GM12878 (cell line): ENCODE results near the gene SELENOH. TPM values are rescaled to one million over a fixed set of nuclear protein-coding genes. Genes with fewer than 3 reads are reported as not detected.

Experiments used
- ASH2L ChIP-seq: fragments of 300-600, 200-600 bp; sonication (generic); IDR thresholded peaks from 2 replicates; pipeline ENCODE4 v1.6.1; 2017; ENCODE audit warnings: low read depth, mild to moderate bottlenecking, borderline replicate concordance
- CBX3 ChIP-seq: fragments of 200-600 bp; sonication (generic); IDR thresholded peaks from 2 replicates; pipeline ENCODE4 v1.6.1; 2016; ENCODE audit warnings: low read depth, borderline replicate concordance
- E4F1 ChIP-seq: fragments of 450-650 bp; IDR thresholded peaks from 2 replicates; pipeline ENCODE4 v1.6.1; 2018; ENCODE audit warnings: borderline replicate concordance, mild to moderate bottlenecking; ENCODE audit not compliant: partially characterized antibody
- ESRRA ChIP-seq: IDR thresholded peaks from 2 replicates; pipeline ENCODE4 v1.6.1; 2012; ENCODE audit warnings: mild to moderate bottlenecking, low read length, improper control_type of control experiment
- HCFC1 ChIP-seq: fragments of 150-350 bp; IDR thresholded peaks from 2 replicates; pipeline ENCODE4 v1.6.1; 2014; ENCODE audit warnings: low read length
- MAX ChIP-seq: IDR thresholded peaks from 2 replicates; pipeline ENCODE4 v1.6.1; 2012; ENCODE audit warnings: low read depth, low read length, improper control_type of control experiment
- MYB ChIP-seq: fragments of 150-350 bp; IDR thresholded peaks from 2 replicates; pipeline ENCODE4 v1.6.1; 2014; ENCODE audit warnings: mild to moderate bottlenecking, low read depth, low read length, borderline replicate concordance
- NRF1 ChIP-seq: conservative IDR thresholded peaks from 2 replicates; pipeline ENCODE4 v1.6.1; 2011; ENCODE audit warnings: mild to moderate bottlenecking, low read depth, low read length, improper control_type of control experiment
- PAX5 ChIP-seq: IDR thresholded peaks from 2 replicates; pipeline ENCODE4 v1.6.1; 2011; ENCODE audit warnings: low read depth, low read length, borderline replicate concordance
- POU2F2 ChIP-seq: IDR thresholded peaks from 3 replicates; pipeline ENCODE4 v1.6.1; 2011; ENCODE audit warnings: low read depth, mild to moderate bottlenecking, low read length, borderline replicate concordance
- RBBP5 ChIP-seq: fragments of 200-600 bp; sonication (generic); conservative IDR thresholded peaks from 2 replicates; pipeline ENCODE4 v1.6.1; 2016
- SPI1 ChIP-seq: IDR thresholded peaks from 2 replicates; pipeline ENCODE4 v1.6.1; 2011; ENCODE audit warnings: low read depth, mild to moderate bottlenecking, low read length, moderate library complexity, borderline replicate concordance; ENCODE audit not compliant: insufficient read depth
- YBX1 ChIP-seq: fragments of 450-650 bp; IDR thresholded peaks from 2 replicates; pipeline ENCODE4 v1.6.1; 2016; ENCODE audit warnings: antibody characterized with exemption
- ZBTB11 ChIP-seq: fragments of 450-650 bp; formaldehyde crosslinking; IDR thresholded peaks from 2 replicates; pipeline ENCODE4 v1.5.0; 2022; ENCODE audit warnings: mild to moderate bottlenecking, missing genetic modification characterization
- ZBTB4 ChIP-seq: fragments of 450-650 bp; formaldehyde crosslinking; IDR thresholded peaks from 2 replicates; pipeline ENCODE4 v1.4.0; 2022; ENCODE audit warnings: mild to moderate bottlenecking, moderate library complexity
- ZNF24 ChIP-seq: fragments of 450-650 bp; IDR thresholded peaks from 2 replicates; pipeline ENCODE4 v1.6.1; 2017; ENCODE audit warnings: antibody characterized with exemption, mild to moderate bottlenecking
- polyA plus RNA-seq, 11 experiments: library from polyadenylated mRNA; depleted of rRNA in 4 of 11; unstranded in 6 of 11; stranded (reverse) in 5 of 11; fragments of >200 nt; fragmentation: Nextera tagmentation in 4 of 11; fragmentation: Illumina TruSeq in 1 of 11; extraction: Ambion mirVana in 4 of 11; extraction: Trizol in 1 of 11; gene quantifications; 1 replicate in 1 of 11; 2 replicates in 10 of 11; pipeline versions ENCODE4 v1.2.1 to v1.2.3, GENCODE V29; 2011 to 2016; ENCODE audit warnings: inconsistent platforms in 2 of 11, missing spikeins in 2 of 11, low read depth in 1 of 11
- total RNA-seq, 4 experiments: library from RNA; depleted of rRNA in 3 of 4; stranded (reverse); fragments of >200 nt in 3 of 4; fragmentation: Illumina TruSeq in 1 of 4; extraction: Trizol in 1 of 4; gene quantifications; 2 replicates each; pipeline versions ENCODE4 v1.2.1 to v1.2.3, GENCODE V29; 2013 to 2021

Gene SELENOH
- total and polyA plus RNA-seq, 10 of the 15 experiments (the other 5 are each of a cell fraction or from before 2014, with no cell fraction given) = 20.3 to 458 (median 200) TPM

GRCh38 chr11:57712256-57713150 is 28.8 kb upstream of the SELENOH start, which contains the start of gene TMX2 (continued):
- TF ChIP-seq E4F1 (peak; percentile 43), ASH2L (no peak), PAX5 (0 out of 2 replicates have a peak, but pooled peaks have one; percentile 34), ESRRA (peak; percentile 71; the same call in 1 of the 2 replicates), RBBP5 (no peak), MYB (no peak), ZNF24 (no peak), CBX3 (no peak), MAX (0 out of 2 replicates have a peak, but pooled peaks have one; percentile 51), HCFC1 (peak; percentile 55), SPI1 (no peak), YBX1 (no peak), ZBTB4 (CRISPR knock-in tag) (no peak), ZBTB11 (CRISPR knock-in tag) (no peak), POU2F2 (0 out of 3 replicates have a peak, but pooled peaks have one; percentile 26), NRF1 (no peak)
